Germinal center (tissue), 1 donor: ENCODE measurements around the gene SRP68.

Experiments
- DNase-seq: peaks from one replicate; pipeline ENCODE4 v3.0.0; 2012; ENCODE audit warnings: mixed read lengths, low spot score

SRP68 gene

DNA sequence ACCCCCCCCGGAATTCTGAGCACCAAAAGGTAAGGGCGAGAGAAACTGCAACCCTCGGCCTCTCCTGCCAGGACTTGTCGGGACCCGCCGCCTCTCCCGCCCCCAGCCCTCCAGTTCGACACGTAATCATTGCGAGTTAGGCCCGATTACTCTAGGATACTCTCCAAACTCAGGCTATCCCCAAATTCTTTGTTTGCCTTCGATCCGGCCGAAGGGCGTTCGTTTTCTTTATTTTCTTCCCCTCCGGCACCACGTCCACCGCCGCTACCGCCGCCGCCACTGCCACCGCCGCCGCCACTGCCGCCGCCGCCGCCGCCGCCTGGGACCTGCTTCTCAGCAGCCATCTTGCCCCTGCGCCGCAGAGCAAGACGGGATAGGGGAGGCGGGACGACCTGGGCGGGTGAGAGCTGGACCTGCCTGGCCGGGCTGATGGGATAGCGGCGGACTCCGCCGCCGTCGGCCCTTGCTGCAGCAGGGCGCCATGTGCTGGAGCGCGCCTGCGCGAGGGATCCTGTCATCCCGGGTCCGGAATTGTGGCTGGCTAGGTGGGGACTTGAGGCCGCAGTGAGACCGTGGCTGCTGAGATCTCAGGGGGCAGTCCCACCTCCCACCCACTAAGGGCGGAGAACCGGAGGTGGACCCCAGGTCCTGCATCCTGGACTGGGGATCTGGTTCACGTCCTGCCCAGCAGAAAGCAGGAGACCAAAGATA lies at the start of gene SRP68:
SRP68 (minus strand) TSS at position 370 of the 711 bp plus-strand sequence; CDS start at position 344, 26 bp downstream.
- peak; percentile 83 for DNase-seq

DNA sequence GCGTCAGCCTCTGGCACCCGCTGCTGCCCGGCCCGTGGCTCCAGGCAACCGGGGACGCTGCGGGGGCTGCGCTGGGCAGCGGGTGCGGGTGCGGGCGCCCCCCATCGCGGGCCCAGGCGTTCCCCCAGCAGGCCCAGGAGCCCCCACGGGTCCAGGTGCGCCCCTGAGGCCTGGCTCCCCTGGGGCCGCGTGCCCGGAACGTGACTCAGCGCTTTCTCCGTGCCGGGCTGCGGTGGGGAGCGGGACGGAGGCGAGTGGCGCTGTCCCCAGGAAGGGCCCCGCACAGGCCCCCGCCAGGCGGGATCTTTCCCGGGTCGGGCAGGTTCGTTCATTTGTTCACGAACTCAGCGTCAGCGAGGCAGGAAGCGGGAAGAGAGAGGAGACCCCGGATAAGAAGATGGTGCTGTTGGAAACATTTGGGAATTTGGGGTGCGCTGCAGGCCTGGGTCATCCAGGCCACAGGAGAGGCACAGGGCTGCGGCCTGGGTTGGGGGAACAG lies 49.7 kb upstream of the SRP68 start:
- DNase-seq: peak; percentile 41

DNA sequence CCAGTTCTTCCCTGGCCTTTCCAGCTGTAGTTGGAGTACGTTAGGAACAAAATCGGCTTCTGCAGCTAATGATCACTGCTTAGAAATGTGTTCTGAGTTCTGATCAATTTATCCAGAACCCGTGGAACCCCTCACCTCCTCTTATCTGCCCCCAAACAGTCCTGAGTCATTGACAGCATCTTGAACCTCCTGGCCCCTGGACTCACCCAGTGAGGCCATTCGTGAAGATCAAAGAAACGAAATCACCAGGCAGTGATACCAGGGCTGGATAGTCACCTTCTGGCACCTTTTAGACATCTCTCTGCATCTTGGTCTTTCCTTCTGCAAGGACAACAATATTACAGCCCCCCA lies 48.3 kb upstream of the SRP68 start:
- DNase-seq: no peak

DNA sequence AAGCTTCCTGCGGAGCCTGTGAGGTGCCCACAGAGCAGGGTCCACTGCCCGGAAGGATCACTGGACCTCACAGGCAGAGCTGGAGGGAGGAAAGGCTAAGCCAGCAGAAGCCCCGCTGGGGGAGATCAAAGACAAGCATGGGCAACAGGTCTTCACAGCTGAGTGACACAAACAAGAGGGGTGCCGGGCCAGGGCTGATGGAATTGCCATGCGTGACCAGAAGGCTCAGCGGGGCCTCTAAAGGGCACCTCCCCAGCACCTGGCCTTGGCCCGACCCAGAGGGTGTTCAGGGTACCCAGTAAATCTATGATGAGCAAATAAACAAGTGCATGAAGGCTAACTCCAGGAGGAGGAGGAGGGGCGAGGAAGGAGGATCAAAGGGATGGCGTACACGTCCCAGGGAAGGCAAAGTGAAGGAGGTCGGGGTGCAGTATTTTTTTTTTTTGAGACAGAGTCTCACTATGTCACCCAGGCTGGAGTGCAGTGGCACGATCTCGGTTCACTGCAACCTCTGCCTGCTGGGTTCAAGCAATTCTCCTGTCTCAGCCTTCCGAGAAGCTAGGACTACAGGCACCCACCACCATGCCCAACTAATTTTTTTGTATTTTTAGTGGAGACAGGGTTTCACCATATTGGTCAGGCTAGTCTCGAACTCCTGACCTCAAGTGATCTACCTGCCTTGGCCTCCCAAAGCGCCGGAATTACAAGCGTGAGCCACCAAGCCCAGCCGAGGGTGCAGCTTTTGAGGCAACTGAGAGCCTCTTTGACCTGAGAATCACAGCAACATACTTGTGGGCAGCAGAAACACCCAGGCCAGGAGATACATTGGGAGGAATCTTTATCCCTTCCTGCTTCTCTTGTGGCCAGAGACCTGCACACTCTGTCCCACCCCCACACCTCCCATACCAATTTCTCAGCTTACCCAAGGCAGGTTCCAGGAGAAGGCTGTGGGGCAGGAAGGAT lies 47.4 kb upstream of the SRP68 start:
- no peak for DNase-seq

DNA sequence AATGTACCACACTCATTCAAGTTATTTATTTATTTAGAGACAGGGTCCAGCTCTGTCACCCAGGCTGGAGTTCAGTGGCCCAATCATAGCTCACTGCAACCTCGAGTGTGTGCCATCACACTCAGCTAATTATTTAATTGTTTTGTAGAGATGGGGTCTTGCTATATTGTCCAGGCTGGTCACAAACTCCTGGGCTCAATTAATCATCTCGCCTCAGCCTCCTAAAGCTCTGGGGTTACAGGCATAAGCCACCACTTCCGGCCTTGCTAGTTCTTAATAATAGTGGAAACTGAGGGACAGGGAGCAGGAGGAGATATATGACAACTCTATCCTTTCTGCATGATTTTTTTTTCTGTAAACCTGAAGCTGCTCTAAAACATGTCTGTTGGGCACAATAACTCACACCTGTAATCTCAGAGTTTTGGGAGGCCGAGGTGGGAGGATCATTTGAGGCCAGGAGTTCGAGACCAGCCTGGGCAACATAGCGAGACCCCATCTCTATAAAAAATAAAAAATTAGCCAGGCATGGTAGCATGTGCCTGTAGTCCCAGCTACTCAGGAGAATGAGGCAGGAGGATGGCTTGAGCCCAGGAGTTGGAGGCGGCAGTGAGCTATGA lies 42.9 kb upstream of the SRP68 start:
- no peak for DNase-seq

DNA sequence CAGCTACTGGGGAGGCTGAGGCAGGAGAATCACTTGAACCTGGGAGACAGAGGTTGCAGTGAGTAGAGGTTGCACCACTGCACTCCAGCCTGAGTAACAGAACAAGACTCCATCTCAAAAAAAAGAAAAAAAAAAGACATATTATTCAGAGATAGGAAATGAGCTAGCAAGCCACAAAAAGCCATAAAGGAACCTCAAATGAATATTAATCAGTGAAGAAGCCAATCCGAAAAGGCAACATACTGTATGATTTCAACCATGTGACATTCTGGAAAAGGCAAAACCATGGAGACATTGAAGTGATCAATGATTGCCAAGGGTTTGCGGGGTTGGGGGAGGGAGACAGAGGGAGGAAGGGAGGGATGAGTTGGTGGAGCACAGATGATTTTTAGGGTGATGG lies 39.6 kb upstream of the SRP68 start:
- DNase-seq: no peak

GRCh38 chr17:76107509-76107908 lies 35.2 kb upstream of the SRP68 start:
- no peak for DNase-seq

- DNase-seq: no peak
Measured at GRCh38 chr17:76106703-76107102, 34.4 kb upstream of the SRP68 start.

DNA sequence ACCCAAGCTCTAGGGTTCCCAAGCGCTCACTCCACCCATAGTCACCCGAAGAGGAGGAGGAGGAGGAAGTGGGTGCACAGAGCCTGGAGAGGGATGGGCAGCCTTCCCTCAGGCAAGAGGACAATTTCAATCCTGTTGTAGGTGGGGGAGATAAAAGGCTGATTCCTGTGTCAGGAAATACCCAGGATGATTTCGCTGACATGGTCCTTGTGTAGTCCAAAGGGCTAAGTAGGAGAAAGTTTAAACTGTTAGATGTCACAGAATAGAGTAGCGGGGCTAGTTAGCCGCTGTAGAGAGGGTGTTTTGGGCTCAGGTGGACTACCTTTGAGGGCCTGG lies 32.5 kb upstream of the SRP68 start:
- no peak for DNase-seq

DNA sequence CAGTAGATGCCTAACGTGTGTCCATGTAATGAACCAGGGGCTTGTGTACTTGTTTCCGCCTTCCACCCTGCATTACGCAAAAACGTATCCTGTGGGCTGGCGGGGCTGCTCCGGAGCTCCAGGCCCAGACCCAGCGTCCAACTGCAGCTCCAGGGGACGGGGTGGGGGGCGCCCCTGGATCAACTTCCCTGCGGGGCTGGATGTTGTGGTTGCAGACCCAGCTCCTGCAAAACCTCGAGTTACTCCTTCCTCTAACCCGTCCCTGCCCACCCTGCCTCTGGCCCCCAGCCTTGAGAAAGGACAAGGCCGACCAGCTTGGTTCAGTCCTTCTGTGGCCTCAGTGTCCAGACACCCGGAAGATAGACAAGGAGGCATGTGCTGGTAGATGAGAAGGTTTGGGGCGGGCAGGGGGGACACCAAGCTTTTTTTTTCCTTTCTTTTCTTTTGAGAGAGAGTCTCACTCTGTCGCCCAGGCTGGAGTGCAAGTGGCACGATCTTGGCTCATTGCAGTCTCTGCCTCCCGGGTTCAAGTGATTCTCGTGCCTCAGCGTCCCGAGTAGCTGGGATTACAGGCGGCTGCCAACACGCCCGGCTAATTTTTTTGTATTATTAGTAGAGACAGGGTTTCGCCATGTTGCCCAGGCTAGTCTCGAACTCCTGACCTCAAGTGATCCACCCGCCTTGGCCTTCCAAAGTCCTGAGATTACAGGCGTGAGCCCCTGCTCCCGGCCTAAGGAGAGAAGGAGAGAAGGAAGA lies 32.0 kb upstream of the SRP68 start:
- DNase-seq: no peak

GRCh38 chr17:76103274-76104139 lies 31.2 kb upstream of the SRP68 start, which contains the start of gene EXOC7:
EXOC7 (minus strand) TSS chr17:76103787; CDS start chr17:76103692, 95 bp downstream.
- DNase-seq: peak; percentile 96

GRCh38 chr17:76102944-76103273 lies 30.6 kb upstream of the SRP68 start:
- no peak for DNase-seq

DNA sequence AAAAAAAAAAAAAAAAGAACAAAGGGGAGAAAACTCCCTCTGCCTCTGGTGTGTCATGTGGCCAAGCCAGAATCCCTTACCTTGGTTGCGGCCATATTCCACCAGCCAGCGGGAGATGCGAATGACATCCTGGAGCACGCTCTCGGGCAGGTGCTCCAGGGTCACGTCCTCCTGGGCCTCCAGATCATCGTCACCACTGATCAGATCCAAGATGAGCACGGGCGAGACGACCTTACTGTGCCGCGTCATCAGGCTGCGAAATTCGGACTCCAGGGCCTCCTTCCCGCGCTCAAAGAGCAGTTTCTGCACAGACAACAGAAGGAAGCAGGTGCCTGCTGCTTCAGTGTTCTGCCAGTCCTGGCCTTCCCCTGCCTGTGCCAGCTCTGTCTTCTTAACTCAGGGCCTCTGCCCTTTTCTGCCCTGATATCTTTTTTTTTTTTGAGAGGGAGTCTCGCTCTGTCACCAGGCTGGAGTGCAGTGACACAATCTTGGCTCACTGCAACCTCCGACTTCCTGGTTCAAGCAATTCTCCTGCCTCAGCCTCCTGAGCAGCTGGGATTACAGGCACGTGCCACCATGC lies 25.5 kb upstream of the SRP68 start:
- DNase-seq: no peak

- no peak for DNase-seq
Measured at GRCh38 chr17:76095943-76096342, 23.6 kb upstream of the SRP68 start.

GRCh38 chr17:76094046-76094445 lies 21.7 kb upstream of the SRP68 start:
- no peak for DNase-seq

DNA sequence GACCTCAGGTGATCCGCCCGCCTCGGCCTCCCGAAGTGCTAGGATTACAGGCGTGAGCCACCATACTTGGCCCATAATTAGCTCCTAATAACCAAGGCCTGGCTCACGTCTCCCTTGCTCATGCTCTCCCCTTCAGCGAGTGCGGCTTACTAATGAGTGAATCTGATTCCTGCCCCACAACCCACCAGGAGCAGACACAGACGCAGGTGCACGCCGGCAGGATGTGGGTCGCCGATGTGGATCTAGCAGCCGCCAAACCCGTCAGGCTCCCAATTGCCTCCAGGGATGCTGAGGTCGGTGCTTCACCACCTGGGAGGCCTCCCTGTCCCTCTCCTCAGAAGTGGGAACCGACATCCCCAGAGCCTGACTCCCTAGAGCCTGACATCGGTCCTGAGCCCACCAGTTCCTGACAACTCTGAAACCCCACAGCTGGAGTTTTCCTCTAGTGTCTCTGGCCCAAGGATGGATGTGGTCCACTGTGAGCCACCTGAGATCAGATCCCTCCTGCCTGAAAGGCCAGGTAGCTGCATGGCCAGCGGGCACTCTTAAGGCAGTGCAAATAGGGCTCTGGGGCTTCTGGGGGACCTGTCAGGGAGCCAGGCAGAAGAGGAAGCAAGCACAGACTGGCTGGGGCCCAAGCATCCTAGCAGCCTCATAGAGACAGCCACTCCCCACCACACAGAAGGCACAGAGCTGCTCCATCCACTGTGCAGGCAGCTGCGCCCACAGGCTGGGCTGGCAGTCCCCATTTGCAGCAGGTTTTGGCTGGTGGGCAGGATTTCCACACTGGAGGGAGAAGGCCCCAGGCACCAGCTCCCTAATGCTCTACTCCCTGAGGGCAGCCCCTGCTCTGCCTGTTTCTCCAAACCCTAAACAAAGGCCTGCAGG lies 20.5 kb upstream of the SRP68 start:
- DNase-seq: no peak

GRCh38 chr17:76091526-76092286 lies 19.4 kb upstream of the SRP68 start:
- DNase-seq: no peak

- no peak for DNase-seq
Measured at GRCh38 chr17:76090517-76091129, 18.3 kb upstream of the SRP68 start.
